ENCODE data around the gene CSRP3.
"Not testable (repeated sequence)": the region's sequence is repeated elsewhere in the genome, so short reads cannot be mapped to it uniquely, and the experiment has no call there.

The CSRP3 gene

GRCh38 chr11:19185036-19185435, 16.7 kb downstream of the CSRP3 start:
- DNase-seq: no peak

DNA sequence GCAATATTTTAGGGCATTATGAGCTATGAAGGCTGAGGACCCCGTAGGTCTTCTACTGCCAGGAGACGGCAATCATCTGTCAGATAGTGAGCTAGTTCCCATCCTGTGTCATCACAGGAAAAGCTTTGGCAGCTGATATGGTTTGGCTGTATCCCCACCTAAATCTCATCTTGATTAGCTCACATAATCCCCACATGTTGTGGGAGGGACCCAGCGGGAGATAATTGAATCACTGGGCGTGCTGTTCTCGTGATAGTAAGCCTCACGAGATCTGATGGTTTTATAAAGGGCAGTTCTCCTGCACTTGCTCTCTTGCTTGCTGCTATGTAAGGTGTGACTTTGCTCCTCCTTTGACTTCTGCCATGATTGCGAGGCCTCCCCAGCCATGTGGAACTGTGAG, 18.1 kb downstream of the CSRP3 start:
- no peak for DNase-seq

DNA sequence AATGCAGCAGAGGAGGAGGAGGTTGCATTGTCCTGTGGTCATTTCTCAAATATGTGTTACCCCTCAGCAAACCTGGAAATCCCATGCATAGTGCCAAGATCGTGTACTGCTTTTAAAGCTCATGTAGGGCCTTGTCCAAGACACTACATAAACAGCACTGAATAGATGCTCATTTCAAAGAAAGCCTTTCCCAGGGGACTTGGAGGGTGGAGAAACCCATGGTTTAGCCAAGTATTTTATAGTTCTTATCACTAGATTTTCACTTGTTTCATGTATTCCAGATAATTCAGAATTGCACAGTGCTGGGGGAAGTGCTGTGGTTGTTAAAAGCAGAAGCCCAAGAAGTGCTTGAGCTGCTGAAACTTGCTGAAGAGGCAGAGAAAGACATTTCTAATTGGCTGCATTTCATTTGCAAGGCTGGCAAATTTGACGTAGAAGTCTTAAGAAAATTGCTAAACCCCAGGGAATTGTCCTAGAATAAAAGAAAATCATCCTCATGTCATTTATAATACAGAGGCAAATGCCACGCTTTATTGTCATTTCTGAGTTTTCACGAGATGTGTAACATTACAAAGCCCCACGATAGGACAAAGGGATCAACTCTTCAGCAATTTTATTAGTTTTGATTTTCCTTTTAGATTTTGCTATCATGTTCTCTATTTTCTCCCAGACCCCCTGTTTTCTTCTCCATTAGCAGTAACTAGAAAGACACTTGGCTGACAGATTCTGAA, 20.1 kb downstream of the CSRP3 start:
- no peak for DNase-seq

DNA sequence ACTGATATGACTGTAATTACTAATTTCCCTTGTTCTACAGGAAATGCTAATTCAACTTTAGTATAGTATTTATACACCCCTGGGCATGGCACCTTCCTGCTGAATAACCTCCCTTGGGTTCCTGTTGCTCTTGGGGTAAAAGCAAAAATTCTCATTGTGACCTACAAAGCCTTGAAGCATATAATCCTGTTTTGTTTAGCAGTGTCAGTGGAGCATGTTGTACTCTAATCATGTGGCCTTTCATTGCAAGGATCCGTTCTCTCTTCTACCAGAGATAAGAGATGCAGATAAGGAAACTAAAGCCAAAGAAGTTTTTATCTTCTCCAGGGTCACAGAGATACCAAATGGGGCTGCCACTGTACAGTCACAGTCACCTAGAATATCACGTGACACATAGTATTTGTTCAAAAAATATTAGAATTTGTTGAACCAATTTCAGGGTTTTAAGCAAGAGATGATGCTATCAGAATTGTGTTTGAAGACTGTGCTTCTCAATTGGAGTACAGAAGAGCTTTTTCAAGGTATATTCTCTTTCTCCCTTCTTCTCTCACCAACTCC, 25.1 kb downstream of the CSRP3 start:
- DNase-seq: no peak

DNA sequence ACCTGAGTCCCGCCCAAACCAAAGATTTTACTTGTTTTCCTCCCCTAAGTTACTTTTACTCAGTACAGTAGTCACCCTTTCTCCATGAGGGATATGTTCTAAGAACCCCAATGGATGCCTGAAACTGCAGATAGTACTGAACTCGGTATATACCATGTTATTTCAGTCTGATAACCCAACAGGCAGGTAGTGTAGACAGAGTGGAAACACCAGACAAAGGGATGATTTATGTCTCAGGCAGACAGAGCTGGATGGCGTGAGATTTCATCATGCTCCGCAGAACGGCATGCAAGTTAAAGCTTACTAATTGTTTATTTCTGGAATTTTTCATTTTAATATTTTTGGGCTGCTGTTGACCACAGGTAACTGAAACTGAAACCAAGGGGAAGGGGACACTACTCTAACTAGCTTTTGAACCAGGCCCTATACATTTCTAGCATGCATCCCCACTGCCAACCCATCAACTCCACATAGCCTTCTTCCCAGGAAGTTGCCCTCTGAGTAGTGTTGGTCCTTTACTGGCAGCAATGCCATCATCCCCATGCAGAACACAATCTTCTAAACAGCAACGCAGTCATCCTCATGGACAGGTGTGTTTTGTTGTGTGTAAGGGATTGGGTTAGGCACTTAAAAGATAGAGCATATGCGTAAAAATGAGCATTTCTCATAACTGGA, 27.7 kb downstream of the CSRP3 start:
- no peak for DNase-seq

DNA sequence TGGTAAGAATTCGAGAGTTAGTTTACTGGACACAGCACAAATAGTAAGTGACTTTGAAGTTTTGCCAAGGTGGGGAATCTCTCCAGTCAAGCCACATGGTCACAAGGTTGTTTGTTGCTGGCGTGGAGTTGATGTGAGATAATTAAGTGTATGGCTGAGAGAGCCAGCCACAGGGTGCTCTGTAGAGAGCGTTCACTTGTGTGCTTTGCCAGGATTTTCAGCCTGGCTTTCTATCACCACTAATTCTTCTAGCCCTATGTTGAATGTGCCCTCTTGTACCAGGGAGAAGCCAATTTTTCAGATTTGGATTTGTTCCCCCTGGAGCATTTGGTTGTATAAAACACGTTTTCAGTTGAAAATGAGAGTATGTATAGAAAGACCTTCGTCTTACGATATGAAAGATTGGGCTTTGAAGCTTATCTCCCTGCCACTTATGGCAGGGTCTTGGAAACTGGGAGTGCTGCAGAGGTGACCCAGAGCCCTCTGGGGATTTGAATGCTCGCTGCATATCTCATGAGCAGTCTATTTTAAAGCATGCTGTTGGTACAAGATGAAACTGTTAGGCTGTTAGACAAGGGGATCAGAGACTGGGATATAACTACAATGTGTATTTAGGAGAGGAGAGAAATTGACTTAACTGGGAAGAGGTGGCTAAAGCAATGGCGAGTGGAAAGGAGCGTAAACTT, 28.6 kb downstream of the CSRP3 start:
- DNase-seq: no peak

GRCh38 chr11:19168090-19168489, 33.7 kb downstream of the CSRP3 start:
- no peak for DNase-seq

DNA sequence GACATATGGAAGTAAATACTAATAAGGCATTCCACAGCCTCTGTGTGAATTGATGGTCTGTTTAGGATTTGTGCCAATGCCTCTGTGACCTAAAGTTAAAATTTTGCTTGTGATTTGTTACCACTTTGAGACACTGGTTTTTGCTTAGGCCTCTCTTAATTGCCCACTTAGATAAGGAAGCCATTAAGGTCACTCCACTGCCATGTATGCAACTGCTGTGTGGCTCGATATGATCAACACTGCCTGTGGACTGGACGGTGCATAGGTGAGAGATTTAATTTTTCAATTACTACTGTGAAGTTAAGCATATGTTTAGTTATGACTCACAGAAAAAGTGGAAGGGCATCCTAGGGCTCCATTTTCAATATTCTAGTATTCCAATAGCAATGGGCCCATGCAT, 36.9 kb downstream of the CSRP3 start:
- no peak for DNase-seq

GRCh38 chr11:19164230-19164855, 37.4 kb downstream of the CSRP3 start:
- DNase-seq: no peak

DNA sequence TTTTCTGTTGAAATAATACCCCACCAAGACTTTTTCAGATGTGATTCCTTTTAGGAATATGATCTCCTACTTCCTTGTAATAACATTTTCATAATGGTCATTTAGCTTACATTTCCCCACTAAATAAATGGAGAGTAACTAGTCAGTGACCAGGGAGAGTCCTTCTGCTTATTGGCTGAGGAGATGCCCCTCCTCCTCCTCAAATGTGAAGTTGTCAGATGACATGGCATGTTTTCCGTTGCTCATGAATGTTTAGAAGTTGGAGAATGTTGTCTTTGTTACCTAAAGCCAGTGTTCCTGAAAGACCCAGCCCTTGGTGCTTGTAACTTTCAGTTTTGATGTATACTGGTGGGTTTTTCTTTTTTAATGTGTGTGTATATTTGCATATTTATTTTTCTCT, 38.2 kb downstream of the CSRP3 start:
- DNase-seq: no peak

DNA sequence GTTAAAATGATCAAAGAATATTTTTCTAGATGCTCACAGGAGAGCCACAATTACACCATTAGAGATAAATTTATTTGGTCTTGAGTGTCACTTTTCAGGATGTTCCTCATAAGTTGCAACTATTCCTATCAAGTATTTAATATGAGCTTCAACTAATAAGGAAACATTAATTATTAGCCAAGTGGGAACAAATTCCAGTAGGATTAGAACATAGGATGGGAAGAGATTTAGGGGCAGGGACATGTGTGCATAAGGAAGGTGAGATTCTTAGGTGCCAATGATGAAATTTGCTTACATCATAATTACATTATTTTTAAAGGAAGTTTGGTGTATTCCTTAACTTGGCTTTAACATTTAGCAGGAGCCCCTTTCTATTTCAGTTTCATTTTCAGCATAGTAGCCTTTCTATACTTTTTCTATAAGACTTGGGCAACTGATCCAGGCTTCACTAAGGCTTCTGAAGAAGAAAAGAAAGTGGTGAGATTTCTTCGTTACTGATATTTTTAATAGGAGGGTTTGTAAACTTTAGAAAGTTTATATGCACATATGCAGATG, 38.8 kb downstream of the CSRP3 start:
- no peak for DNase-seq

DNA sequence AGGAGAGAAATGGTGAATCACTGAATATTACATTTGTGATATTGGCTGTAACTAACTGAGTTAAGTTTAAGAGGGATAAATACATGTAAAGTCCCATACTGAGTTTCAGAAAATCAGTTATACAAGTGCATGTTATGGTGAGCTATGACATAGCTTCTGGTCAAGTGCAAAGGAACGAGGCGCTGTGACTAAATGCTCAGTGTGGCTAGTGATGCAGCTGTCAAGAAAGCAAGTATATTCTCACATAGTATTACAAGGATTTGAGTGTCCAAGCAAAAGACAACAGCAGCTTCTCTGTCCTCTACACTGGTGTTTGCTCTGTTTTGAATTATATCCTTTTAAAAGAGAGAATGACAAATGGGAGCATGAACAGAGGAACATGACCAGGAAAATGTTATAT, 40.1 kb downstream of the CSRP3 start:
- no peak for DNase-seq

DNA sequence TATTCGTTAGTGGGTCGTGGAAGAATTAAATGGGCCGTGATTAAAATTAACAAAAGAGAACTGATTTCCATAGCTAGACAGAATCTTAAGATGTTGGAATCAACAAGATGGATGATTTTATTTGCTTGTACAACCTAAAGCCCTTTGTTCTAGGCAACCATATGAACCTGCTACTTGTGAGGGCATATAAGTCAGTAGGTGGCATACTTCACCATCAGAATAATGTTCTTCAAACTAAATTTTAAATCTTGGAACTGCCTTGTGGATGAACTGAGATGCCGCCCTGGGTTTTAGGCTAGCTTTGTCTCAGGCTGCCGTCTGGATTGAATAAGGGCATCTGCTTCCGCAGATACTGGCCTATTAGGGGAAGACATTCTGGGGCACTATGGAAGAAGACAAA, 40.9 kb downstream of the CSRP3 start:
- DNase-seq: no peak

DNA sequence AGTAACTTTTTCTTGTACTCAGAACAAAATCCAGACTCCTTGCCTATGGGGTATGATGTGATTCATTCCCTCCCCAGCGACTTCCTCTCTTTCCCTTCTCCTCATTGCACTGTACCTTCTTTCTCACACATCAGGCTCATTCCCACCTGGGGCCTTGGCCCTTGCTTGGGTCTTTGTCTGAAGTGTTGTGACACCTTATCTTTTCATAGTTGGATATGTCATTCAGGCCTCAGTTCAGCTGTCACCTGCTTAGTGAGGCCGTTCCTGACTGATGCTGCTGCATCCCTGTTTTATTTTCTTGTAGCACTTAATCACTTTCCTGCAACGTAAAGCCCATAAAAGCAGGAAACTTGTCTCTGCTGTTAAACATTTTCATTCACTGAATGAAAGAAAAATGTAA, 44.9 kb downstream of the CSRP3 start:
- DNase-seq: no peak

DNA sequence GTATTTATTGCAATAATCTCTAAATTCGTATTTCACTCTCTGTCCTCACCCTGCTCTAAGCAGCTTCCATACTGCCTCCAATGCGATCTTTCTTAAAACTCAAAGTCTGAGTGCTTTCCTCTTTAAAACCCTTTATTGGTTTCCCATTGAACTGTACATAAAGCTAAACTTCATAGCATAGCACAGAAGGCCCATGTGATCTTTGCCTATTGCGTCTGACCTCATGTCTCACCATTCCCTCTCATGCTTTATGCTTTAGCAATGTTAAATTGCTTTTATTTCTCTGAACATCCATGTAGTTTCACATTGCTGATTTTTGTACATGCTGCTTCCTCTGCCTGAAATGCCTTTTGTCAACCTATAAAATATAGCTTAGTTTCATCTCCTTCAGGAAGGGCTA, 56.5 kb downstream of the CSRP3 start:
- DNase-seq: no peak

GRCh38 chr11:19136884-19137283, 64.9 kb downstream of the CSRP3 start:
- not testable (repeated sequence) for DNase-seq

DNA sequence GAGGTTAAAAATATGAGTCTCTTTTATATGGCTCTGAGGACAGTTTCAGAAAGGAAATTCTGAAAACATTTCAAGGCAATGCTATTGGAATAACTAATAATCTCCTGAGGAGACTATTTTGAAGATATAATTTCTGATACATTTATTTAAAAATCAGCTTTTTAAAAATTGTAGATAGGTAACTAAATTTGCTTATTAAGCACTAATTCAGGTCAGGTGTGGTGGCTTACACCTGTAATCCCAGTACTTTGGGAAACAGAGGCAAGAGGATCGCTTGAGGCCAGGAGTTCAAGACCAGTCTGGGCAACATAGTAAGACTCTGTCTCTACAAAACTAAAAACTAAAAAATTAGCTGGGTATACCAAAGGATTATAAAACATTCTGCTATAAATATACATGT, 67.8 kb downstream of the CSRP3 start:
- no peak for DNase-seq
